Stimulated activated CD4-positive, alpha-beta T cell treated with anti-CD3 and anti-CD28 coated beads, Interleukin-2, amount 100 ng/mL, for 24 hours (primary cell): Measurements from ENCODE around the gene NVL.

Experiments
- DNase-seq, 2 donors: peaks; one replicate each; pipeline ENCODE4 v3.0.0-alpha.2; 2020

The NVL gene

GRCh38 chr1:224192082-224192788 is 137.7 kb downstream of the NVL start:
- no peak for DNase-seq

- DNase-seq = no peak
Observed at GRCh38 chr1:224189561-224189960, 140.4 kb downstream of the NVL start.

- no peak for DNase-seq
Observed at GRCh38 chr1:224188286-224188685, 141.7 kb downstream of the NVL start.

- DNase-seq = no peak
Observed at GRCh38 chr1:224185208-224185607, 144.8 kb downstream of the NVL start.

GRCh38 chr1:224183591-224184312 is 146.2 kb downstream of the NVL start:
- peak; percentile 65 to 73 for DNase-seq

- DNase-seq = peak; percentile 78 to 82
Observed at GRCh38 chr1:224182866-224183590, 146.9 kb downstream of the NVL start, which contains the start of gene DEGS1. Gene DEGS1 (plus strand): TSS chr1:224183240. CDS start chr1:224183337, 97 bp downstream.

- DNase-seq = peak; percentile 49 to 63
Observed at GRCh38 chr1:224182057-224182865, 147.7 kb downstream of the NVL start.

GRCh38 chr1:224181453-224181810 is 148.5 kb downstream of the NVL start:
- DNase-seq = no peak

- DNase-seq = no peak
Observed at GRCh38 chr1:224180783-224181452, 149.1 kb downstream of the NVL start.

- no peak for DNase-seq
Observed at GRCh38 chr1:224178894-224179293, 151.1 kb downstream of the NVL start.

- no peak for DNase-seq
Observed at GRCh38 chr1:224177356-224177999, 152.5 kb downstream of the NVL start.
